ENCODE measurements around the gene RNF220. TPM values are rescaled to one million over a fixed set of nuclear protein-coding genes. Genes with fewer than 3 reads are reported as not detected.

Gene RNF220
- total and polyA plus RNA-seq, 9 donors: 58.0 to 101 (median 64.7) TPM

GRCh38 chr1:44624268-44624901 lies 219.3 kb downstream of the RNF220 start:
- H3K36me3 ChIP-seq: no peaks in the 10 kb centered on the region
- no peak overlapping the region for H3K4me3 ChIP-seq
- TF ChIP-seq EP300 (IDR thresholded peaks at IDR 0.05): no peak
- TF ChIP-seq POLR2A (IDR thresholded peaks at IDR 0.05): no peak
- no peak for TF ChIP-seq CTCF (IDR thresholded peaks at IDR 0.05)
- H3K9me3 ChIP-seq: no peaks in the 10 kb centered on the region
- H3K27me3 ChIP-seq: no peaks in the 10 kb centered on the region
- intact Hi-C loops (cut with DNase I): no loop called here
- DNase-seq: no peak
- no peaks in the 10 kb centered on the region for H3K4me1 ChIP-seq (ENCODE audit: insufficient read depth)
- 75 to 79% (median 77%) methylated on average over 12 of the region's 12 CpGs for WGBS, 3 donors
- H3K27ac ChIP-seq: no peak overlapping the region

DNA sequence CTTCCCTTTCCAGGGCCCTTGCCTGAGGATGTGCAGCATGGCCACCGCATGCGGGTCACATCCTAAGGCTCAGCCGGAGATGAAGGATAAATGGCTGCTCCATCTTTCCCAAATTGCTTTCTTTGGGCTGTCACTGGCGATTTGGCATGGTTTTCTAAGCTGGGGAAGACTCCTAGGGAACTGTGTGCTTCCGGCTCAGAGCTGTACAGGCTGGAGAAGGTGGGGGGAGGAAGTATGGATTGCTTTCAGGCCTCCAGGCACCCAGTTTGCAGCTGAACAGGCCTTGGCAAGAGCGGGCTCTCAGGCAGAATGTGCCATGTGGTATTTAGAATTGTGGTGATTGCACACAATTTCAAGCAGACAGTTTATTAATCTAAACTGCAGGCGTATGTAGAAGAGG lies 220.3 kb downstream of the RNF220 start:
- TF ChIP-seq POLR2A (IDR thresholded peaks at IDR 0.05) (no peak), EP300 (IDR thresholded peaks at IDR 0.05) (no peak), CTCF (IDR thresholded peaks at IDR 0.05) (no peak)
- Histone ChIP-seq H3K4me3 (no peak overlapping the region), H3K9me3 (no peaks in the 10 kb centered on the region), H3K27me3 (no peaks in the 10 kb centered on the region), H3K4me1 (ENCODE audit: insufficient read depth) (no peaks in the 10 kb centered on the region), H3K36me3 (no peaks in the 10 kb centered on the region), H3K27ac (no peak overlapping the region)
- intact Hi-C loops (cut with DNase I): no loop called here
- DNase-seq: no peak
- WGBS, 3 donors: 94 to 98% (median 95%) methylated on average over 7 of the region's 7 CpGs

- H3K27me3 ChIP-seq: no peaks in the 10 kb centered on the region
- no peak for TF ChIP-seq EP300 (IDR thresholded peaks at IDR 0.05)
- TF ChIP-seq POLR2A (IDR thresholded peaks at IDR 0.05): no peak
- TF ChIP-seq CTCF (IDR thresholded peaks at IDR 0.05): no peak
- DNase-seq: no peak
- H3K9me3 ChIP-seq: no peaks in the 10 kb centered on the region
- H3K27ac ChIP-seq: no peak overlapping the region
- intact Hi-C loops (cut with DNase I): no loop called here
- H3K36me3 ChIP-seq: no peaks in the 10 kb centered on the region
- H3K4me3 ChIP-seq: no peak overlapping the region
- peaks cover 2% of the 10 kb centered on the region for H3K4me1 ChIP-seq (ENCODE audit: insufficient read depth)
- WGBS, 3 donors: 75 to 84% (median 80%) methylated on average over 5 of the region's 5 CpGs
Observed at GRCh38 chr1:44628962-44629756, 224.1 kb downstream of the RNF220 start.

DNA sequence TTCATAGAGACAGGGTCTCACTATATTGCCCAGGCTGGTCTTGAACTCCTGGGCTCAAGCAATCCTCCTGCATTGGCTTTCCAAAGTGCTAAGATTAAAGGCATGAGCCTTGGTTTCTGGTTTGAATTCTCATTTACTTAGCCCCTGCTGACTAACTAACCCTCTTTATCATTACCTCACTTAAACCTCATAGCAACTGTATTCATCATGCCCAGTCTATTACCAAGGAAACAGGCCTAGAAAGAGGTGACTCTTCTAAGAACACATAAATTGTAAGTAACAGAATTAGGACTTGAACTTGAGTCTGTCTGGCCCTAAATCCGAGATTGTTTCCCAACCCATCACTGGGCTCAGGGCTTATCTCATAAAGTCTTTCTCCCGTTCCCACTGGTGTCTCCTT lies 225.1 kb downstream of the RNF220 start:
- intact Hi-C loops (cut with DNase I): no loop called here
- 74 to 94% (median 85%) methylated on average over 2 of the region's 2 CpGs for WGBS, 3 donors

More for the DNA sequence above, 225.1 kb downstream of the RNF220 start:
- H3K27me3 ChIP-seq: no peaks in the 10 kb centered on the region
- no peak for DNase-seq
- H3K9me3 ChIP-seq: no peaks in the 10 kb centered on the region
- H3K36me3 ChIP-seq: no peaks in the 10 kb centered on the region
- TF ChIP-seq EP300 (IDR thresholded peaks at IDR 0.05) (no peak), POLR2A (IDR thresholded peaks at IDR 0.05) (no peak), CTCF (IDR thresholded peaks at IDR 0.05) (no peak)
- H3K4me1 ChIP-seq (ENCODE audit: insufficient read depth): peaks cover 2% of the 10 kb centered on the region
- no peak overlapping the region for H3K4me3 ChIP-seq
- no peak overlapping the region for H3K27ac ChIP-seq
